HG03342 (cell line): ENCODE measurements around the gene SIRT7.
A peak's percentile ranks its signal among the peaks of the same experiment; 100 is the strongest.

Experiments
- ATAC-seq: cut with Tn5 transposase; IDR thresholded peaks from one replicate; pipeline ENCODE4 v1.9.1; 2021; ENCODE audit warnings: mild to moderate bottlenecking, moderate library complexity; ENCODE audit not compliant: unreplicated experiment

SIRT7 gene, protein sequence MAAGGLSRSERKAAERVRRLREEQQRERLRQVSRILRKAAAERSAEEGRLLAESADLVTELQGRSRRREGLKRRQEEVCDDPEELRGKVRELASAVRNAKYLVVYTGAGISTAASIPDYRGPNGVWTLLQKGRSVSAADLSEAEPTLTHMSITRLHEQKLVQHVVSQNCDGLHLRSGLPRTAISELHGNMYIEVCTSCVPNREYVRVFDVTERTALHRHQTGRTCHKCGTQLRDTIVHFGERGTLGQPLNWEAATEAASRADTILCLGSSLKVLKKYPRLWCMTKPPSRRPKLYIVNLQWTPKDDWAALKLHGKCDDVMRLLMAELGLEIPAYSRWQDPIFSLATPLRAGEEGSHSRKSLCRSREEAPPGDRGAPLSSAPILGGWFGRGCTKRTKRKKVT

DNA sequence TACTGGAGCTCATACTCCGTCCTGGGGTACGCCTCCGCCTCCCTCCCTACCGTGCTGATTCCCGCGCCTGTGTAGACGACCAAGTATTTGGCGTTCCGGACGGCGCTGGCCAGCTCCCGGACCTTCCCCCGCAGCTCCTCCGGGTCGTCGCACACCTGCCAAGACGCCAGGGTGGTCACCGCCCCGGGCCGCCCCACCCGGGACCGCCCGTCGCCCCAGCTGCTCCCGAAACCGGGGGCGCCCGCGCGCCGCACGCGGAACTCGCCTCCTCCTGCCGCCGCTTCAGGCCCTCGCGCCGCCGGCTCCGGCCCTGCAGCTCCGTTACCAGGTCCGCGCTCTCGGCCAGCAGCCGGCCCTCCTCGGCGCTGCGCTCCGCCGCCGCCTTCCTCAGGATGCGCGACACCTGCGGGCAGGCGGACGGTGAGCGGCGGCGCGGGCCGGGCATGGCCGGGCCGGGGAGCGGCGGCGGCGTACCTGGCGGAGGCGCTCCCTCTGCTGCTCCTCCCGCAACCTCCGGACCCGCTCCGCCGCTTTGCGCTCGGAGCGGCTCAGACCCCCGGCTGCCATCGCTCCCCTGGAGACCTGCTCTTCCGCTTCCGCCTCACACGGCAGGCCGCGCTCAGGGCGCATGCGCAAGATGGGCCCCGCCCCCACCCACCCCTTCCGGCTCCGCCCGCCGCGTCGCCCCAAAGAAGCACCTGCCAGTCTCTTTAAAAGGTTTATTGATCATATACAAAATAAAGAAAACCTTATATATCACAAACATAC, at the start of gene SIRT7:
Gene SIRT7 (minus strand): TSS at position 612 of the 768 bp plus-strand sequence. CDS start 45 bp downstream, at position 567.
- ATAC-seq = peak; percentile 51

DNA sequence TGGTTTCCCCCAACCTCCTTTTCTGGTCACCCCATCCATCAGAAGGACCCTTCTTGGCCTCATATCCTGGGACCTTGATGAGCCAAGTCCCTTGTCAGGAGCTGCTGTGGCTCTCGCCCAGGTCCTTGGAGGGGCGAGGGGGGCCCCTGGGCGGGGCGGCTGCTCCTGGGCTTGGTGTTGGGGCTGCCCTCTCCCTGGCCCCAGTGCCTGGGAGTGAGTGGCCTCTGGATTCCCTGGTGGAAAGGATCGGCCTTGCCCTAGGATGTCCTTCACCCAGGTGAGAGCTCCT, 49.2 kb upstream of the SIRT7 start:
- ATAC-seq = no peak

DNA sequence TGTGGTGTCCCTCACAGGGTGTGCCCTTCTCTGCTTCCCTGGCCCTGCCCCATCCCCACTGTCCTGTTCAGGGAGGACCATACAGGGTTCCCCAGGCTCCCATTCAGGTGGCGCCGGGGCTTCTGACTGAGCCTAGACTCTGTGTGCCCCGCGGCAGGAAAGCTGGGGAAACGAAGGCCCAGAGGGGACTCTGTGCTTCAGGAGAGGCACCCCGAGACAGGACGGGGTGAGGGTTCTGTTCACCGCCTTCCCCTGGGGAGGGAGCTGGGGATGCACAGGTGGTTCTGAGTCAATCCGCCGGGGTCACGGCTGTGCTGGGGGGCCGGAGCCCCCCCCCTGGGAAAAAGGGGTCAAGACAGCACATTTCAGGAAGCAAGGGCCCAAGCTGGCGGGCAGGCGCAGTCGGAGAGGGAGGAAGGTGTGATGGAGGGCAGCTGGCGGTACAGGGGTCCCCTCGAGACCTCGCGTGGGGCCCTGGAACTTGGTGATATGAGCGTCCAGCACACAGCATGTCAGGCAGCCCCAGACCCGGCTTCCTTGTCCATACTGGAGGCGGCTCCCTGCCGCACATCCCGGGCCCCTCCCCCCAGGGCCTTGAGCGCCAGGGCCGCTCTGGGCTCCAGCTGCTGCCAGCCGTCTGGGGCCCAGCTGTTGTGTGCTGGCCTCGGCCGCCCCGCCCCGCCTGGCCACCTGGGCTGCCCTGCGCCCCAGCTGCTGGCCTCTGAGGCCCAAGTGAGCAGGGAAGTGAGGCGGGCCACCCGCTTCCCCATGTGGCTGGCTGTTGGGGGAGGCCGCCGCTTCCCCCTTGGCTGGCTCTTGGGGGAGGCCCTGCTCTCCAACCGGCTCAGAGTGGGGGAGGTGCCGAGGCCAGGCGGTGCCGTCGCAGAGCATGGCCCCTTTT, 48.6 kb upstream of the SIRT7 start:
- ATAC-seq = no peak

DNA sequence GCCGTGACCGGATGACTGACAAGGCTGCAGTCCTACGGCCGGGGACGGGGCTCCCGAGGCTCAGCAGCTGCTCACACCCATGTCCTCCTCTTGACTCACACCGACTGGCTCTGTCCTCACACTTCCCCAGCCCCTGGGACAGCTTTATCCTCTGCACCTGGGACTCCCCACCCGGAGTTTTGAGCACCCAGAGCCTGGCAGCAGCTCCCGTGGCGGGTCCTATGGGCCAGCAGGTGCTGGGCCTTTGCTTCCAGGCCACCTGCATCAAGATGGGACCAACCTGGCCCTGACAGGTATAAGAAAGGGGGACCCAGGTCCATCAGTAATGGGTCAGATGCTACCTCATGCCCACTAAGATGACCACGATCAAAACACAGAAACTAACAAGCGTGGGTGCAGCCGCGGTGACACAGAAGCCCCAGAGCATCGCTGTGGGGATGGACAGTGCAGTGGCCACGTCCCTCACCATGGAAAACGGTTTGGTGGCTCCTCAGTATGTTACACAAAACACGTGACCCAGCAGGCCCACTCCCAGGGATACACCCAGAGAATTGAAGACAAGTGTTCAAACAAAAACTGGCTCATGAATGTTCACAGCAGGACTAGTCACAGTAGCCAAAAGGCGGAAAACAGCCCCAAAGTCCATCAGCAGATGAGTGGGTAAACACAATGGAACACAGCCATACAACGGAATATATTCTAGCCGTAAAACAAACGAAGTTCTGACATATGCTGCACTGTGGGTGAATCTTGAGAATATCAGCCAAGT, 46.3 kb upstream of the SIRT7 start:
- ATAC-seq = no peak

DNA sequence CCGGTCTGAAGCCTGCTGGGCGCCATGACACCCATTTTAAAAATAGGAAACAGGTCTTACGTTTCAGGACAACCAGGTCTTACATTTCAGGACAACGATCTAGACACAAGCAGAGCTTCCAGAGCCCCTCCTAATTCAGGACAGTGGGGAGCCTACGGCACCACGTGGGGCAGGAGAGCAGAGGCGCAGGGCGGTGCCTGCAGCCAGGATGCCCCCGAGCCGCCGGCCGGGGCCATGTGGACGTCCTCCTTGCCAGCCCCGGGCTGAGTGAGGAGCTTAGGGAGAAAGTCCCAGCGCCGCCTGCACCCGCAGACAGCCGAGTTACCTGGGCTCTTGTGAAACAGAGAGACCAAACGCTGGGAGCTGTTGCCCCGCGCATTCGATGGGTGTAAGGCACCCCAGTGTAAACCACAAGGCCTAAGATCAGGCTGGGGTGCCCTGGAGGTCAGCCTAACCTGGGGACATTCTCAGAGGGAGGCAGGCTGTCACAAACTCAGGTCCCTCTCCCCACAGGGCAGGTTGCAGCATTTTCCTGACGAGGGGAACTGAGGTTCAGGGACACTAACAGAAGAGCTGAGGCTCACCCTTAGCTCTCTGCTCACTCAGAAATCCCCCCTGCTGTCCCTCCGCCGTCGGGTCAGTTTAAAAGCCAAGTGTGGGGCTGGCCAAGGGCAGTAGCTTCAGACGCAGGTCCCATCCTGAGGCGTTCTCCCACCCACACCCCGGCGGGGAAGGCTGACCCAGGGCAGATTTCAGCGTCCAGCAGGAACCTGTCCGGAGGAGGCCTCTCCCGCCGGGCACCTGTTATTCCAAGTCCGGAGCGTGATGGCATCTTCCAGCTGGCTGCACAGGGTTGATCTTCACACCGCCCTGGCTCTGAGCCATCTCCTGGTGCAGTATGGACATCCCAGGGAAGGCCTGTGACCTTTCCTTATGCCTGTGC, 44.8 kb upstream of the SIRT7 start:
- no peak for ATAC-seq

DNA sequence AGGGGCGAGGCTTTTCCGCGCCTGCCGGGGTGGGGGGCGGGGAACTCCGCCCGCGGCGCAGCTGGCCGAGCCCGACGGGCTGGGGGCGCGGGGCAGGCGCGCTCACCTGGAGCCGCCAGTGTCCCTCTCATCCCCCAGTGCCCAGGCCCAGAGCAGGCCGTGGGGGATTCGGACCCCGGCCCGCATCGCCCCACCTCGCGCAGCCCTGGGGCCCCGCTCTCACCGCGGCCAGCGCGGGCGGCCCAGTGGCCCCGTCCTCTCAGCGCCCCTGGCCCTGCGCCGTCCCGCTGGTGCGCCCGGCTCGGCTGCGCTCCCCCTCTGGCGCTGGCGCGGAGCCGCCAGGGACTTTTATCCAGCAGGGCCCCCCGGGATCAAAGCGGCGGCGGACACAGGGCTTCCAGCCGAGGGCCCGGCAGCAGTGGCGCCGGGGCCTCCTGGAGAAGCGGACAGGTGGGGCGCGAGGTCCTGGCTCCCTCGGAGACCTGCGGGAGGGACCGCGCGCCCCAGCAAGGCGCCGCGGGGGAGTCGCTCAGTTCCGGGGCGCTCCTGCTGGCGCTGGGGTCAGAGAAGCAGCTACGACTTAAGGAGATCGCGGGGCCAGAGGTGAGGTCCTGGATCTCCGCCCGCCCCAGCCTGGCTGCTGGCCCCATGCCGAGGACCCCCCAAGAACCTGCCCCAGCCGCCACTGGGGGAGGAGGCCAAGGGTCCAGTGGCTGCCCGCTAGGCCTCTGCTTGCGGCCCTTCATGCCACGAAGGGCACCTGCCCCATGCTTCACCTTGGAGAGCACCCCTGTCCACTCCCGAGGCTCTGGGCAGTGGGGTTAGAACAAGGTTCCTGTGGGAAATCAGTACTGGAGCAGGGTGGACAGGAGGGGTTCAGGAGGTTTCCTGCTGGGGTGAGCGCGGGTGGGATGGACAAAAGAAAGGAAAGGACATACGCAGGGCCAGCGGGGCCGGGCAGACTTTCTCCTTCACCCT, 43.8 kb upstream of the SIRT7 start:
- ATAC-seq = no peak

DNA sequence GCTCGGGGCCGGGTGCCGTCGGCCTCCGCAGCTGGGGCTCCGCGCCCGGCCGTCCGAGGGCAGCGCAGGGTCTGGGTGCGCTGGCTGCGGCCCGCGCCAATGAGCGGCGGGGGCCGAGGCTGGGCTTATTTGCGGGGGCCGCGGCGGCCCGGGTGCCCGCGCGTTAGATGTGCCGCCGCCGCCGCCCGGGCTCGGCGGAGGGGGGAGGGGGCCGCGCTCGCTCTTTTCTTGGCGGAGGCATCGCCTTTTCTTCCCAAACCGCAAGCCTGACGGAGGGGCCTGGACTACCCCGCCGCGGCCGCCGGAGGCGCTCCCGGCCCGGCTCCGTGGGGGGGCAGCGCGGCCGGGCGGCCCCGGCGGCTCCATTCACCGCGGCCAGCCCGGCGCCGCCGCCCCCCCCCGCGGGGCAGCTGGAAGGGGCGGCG, 43.1 kb upstream of the SIRT7 start, which contains the start of gene NOTUM:
Gene NOTUM (minus strand): TSS at position 101 of the 425 bp plus-strand sequence. CDS start 278 bp downstream, outside the sequence.
- ATAC-seq = no peak

DNA sequence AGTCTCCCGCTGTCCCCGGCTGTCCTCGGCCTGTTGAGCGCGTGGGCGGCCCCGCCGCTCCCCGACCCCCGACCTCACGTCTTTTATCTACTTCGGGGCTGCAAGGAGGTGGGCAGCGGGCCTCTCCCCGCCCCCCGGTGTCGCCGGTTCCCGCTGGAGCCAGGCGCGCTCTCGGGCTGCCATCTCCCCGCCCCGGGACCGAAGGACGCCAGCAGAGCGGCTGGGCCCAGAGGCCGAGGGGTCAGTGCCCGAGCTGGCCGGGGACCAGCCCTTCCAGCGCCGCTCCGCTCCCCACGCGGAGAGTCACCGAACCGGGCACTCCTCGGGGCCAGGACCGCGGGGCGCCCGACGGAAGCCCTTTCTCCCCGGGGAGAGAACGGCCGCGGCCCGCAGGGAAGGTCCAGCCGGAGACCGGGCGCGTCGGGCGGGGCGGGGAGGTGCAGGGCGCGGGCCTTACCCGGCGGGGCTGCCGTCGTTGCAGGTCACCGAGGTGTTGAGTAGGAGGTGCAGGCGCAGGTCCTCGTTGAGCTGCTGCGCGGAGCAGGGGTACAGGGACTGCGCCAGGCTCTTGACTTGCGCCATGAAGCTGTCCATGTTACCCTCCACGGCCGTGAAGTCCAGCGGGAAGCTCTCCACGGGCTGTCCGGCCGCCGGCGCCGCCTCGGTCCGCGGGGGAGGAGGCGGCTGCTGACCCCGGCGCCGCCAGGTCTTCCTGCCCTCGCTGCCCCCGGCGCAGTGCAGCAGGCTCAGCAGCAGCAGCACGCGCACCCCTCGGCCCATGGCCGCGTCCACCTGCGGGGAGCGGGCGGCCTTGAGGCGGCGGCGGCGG, 42.4 kb upstream of the SIRT7 start:
- ATAC-seq = no peak

DNA sequence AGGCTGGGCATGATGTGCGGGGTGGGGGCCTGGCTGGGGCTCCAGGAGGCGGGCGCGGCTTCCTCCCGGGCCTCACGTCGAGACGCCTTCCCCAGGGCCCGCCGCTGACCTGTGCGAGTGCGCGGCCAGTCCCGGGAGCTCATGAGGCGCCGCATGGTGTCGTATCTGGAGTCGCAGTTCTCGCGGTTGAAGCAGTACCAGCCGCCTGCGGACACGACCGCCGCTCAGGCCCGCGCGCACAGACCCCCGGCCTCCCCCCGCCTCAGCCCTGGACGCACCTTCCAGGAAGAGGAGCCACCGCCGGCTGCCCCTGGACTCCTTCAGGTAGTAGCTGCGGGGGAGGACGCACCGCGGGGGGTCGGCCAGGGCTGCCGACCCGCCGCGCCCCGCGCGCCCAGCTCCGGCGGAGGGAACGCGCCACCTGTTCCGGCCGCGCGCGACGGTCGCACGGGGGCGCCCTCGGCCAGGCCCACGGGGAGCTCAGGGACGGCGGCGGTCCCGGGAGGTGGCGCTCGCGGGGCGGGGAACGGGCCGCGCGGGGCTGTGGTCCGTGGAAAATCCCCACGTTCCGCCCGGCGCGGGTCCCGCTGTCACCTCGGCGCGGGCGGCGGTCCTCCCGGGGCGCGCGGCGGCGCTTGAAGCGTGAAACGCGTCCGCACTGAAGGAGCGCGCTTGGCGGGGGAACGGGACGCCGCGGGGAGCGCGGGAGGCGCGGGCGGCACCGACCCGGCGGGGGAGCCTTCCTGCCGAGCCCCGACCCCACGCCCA, 41.6 kb upstream of the SIRT7 start:
- ATAC-seq = peak; percentile 51

DNA sequence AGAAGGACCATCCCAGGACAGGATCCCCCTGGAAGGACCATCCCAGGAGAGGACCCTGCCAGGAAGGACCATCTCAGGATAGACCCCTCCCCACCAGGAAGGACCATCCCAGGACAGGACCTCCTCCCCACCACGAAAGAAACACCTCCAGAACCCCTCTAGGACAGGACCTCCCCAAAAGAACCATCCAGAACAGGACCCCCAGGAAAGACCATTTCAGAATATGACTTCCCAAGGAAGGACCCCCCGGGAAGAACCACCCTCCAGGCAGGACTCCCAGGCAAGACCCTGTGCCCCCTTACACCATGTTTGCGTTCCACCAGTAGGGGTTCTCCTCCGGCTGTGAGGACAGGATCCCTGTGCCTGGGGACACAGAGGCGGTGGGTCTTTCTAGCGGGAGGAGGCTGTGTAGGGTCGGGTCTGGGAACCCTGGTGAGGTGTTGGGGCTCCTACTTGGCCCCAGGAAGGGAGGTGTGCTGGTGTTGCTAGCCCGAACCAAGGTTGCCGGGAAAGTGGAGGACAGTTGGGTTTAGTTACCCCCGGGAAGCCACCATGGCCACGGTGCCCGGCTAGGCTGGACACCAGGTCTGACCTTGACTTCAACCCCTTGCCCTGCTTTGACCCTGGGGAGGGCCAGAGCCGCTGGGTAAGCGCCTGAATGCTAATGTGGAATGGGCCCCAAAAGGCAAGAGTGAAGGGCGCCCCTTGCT, 40.8 kb upstream of the SIRT7 start:
- ATAC-seq = no peak

DNA sequence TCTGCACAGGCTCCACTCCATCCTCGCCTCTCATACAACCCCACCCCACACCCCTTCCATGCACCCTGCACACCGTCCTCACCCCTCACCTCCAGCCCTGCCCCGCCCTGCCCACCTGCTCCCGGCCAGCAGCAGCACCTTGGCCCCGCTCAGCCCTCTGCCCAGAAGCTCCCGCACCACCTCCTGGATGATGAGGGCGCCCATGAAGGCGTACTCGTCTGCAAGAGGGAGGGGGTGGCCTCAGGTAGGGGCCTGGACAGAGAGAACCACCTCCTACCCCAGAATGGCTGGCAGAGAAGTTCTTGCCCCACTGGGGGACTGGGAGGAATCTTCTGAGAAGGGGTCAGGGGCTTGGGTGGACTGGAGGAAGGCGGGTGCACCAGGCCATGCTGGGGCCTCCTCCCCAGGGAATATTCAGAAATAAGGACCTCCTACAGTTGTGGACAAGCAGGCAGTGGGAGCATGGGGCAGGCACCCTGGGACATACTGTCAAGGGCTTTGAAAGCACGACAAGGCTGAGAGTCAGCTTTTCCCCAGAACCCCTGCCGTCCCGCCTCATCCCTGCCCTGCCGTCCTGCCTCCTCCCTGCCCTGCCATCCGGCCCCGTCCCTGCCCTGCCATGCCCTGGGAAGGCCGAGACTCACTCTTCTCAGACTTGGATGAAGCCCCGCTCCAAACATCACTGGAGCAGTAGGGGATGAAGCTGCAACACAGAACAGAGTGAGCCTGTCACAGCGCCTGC, 39.9 kb upstream of the SIRT7 start:
- no peak for ATAC-seq

DNA sequence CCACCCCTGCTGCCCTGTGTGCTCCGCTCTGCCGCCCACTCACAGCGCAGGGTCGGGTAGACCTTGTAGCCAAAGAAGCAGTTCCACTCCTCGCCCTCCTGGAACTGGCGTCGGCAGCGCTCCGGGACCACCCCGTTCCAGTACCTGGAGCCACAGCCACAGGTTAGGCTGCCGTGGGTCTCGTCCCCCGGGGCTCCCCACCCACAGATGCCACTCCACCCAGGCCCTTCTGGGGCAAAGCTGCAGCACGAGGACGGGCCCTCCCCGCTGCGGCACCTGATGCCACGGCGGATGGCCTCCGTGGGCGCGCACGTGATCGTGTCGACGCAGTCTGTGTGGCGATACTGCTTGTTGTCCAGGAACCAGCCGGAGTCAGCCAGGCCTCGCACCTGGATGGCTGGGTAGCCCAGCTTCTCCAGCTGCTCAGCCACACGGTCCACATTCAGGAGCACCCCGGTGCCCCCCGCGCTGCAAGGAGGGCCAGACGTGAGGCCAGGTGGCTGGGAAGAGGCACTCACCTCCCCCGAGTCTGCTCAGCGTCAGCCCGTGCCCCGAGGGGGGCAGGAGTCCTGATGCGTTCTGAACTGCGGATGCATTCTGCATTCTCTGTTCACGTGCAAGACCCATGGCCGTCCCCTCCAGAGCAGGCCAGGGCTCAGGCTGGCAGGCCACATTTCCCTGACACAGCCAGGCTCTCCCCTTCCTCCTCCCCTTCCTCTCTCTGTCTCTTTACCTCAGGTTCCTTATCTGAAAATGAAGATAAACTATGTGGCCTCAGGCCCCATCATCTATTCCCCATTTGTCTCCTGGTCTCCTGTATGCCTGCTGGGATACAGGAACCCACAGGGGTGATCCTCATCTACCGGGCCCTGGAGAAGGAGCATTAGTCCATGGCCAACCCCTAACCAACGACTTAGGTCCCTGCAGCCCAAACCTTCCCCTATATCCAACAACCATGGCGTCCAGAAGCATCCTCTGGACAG, 38.9 kb upstream of the SIRT7 start:
- ATAC-seq = no peak

DNA sequence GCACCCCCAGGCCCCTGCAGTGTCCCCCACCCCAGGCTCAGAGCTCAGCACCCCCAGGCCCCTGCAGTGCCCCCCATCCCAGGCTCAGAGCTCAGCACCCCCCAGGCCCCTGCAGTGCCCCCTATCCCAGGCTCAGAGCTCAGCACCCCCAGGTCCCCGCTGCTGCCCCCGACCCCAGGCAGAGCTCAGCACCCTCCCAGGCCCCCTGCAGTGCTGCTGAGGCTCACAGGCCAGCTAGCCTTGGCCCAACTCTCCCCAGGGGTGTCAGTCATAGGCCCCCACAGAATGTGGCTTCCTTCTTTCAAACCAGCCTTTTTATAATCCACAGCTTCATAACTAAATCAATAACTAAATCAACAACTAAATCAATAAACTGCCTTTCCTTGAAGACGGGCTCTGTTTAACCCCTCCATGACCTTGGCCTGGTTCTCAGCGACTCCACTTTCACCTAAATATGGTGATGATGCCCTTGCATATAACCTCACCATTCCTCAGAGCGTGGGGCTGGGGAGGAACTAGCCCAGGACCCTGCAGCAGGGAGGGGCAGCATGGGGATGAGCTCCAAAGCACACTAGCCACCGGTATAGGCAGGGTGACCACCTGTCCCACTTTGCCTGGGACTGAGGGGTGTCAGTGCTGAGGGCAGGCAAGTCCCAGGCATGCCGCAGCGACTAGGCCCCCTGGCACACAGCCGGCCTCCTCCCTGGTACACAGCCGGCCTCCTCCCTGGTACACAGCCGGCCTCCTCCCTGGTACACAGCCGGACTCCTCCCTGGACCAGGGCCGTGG, 38.0 kb upstream of the SIRT7 start:
- ATAC-seq = no peak
